NCI-H187 (cell line): Measurements from ENCODE around the gene CPVL.

Experiments
- DNase-seq, 2 experiments: peaks; one replicate each; lab custom pipeline; 2025; lab: John Stamatoyannopoulos, UW

The CPVL gene

GRCh38 chr7:29043576-29043975, 102.8 kb downstream of the CPVL start:
- DNase-seq: no peak

- no peak for DNase-seq
Measured at GRCh38 chr7:29042824-29043231, 103.5 kb downstream of the CPVL start.

- no peak for DNase-seq
Measured at GRCh38 chr7:29041991-29042390, 104.3 kb downstream of the CPVL start.

- DNase-seq: no peak
Measured at GRCh38 chr7:29040579-29040925, 105.8 kb downstream of the CPVL start.

- DNase-seq: no peak
Measured at GRCh38 chr7:29039821-29040578, 106.3 kb downstream of the CPVL start.

- no peak for DNase-seq
Measured at GRCh38 chr7:29038463-29038862, 107.9 kb downstream of the CPVL start.

GRCh38 chr7:29035044-29035740, 111.1 kb downstream of the CPVL start:
- no peak for DNase-seq

- DNase-seq: no peak
Measured at GRCh38 chr7:29033584-29033983, 112.8 kb downstream of the CPVL start.

- no peak for DNase-seq
Measured at GRCh38 chr7:29032146-29032545, 114.2 kb downstream of the CPVL start.

GRCh38 chr7:29030781-29031275, 115.5 kb downstream of the CPVL start:
- no peak for DNase-seq

- no peak for DNase-seq
Measured at GRCh38 chr7:29022291-29022988, 123.9 kb downstream of the CPVL start.

GRCh38 chr7:29019896-29020295, 126.4 kb downstream of the CPVL start:
- DNase-seq: no peak

GRCh38 chr7:29019387-29019786, 127.0 kb downstream of the CPVL start:
- no peak for DNase-seq

- peak in 1 of 2 experiments; percentile 47 for DNase-seq
Measured at GRCh38 chr7:29017713-29018112, 128.6 kb downstream of the CPVL start.

- DNase-seq: no peak
Measured at GRCh38 chr7:29014725-29015124, 131.6 kb downstream of the CPVL start.

GRCh38 chr7:29013931-29014330, 132.4 kb downstream of the CPVL start:
- DNase-seq: no peak

GRCh38 chr7:29013082-29013695, 133.1 kb downstream of the CPVL start:
- no peak for DNase-seq

- no peak for DNase-seq
Measured at GRCh38 chr7:29009947-29010346, 136.4 kb downstream of the CPVL start.

GRCh38 chr7:29008590-29008989, 137.7 kb downstream of the CPVL start:
- DNase-seq: no peak

GRCh38 chr7:29007127-29007526, 139.2 kb downstream of the CPVL start:
- no peak for DNase-seq

- no peak for DNase-seq
Measured at GRCh38 chr7:29005829-29006228, 140.5 kb downstream of the CPVL start.

GRCh38 chr7:29005406-29005805, 140.9 kb downstream of the CPVL start:
- no peak for DNase-seq
